HG02943 (cell line): ENCODE data around the gene ASIP.

Experiments used
- ATAC-seq: cut with Tn5 transposase; IDR thresholded peaks from one replicate; pipeline ENCODE4 v1.9.1; 2021; ENCODE audit warnings: mild to moderate bottlenecking, low read depth, moderate library complexity; ENCODE audit not compliant: unreplicated experiment

ASIP gene

GRCh38 chr20:34309691-34310090, 68.5 kb downstream of the ASIP start:
- no peak for ATAC-seq

GRCh38 chr20:34310481-34311117, 69.4 kb downstream of the ASIP start:
- ATAC-seq: no peak

- ATAC-seq: no peak
These were observed 70.1 kb downstream of the ASIP start for GRCh38 chr20:34311118-34312023.

GRCh38 chr20:34312024-34312460, 70.8 kb downstream of the ASIP start:
- ATAC-seq: no peak

GRCh38 chr20:34312544-34313217, 71.5 kb downstream of the ASIP start:
- no peak for ATAC-seq

DNA sequence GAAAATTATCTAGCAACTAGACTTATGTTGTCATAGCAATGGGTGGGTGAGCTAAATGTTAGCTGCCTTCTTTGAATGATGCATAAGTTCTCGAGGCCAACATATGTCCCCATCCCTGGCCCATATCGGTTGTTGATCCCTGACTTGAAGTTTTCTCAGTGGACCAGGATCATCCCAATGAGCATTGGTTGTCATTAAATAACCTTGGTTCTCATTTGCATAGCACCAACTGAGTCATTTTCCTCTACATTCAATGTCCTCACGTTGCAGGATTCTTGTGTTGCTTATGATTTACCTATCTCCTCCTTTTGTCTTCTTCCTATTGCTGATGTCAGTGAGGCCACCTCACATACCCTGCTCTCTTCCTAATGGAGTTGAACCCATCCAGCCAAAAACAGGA, 74.0 kb downstream of the ASIP start:
- ATAC-seq: no peak

GRCh38 chr20:34316196-34316814, 75.1 kb downstream of the ASIP start:
- no peak for ATAC-seq
